ENCODE data around the gene CLCN7. TPM values are rescaled to one million over a fixed set of nuclear protein-coding genes. Genes with fewer than 3 reads are reported as not detected.
A peak's percentile ranks its signal among the peaks of the same experiment; 100 is the strongest.

CLCN7 gene
- total and polyA plus RNA-seq, 8 donors = 31.0 to 91.2 (median 36.2) TPM

- Histone ChIP-seq H3K27ac (no peak overlapping the region), H3K27me3 (no peaks in the 10 kb centered on the region), H3K4me3 (no peak overlapping the region), H3K36me3 (peaks cover 0 to 30% (median 7%) of the 10 kb centered on the region in 3 donors), H3K9me3 (no peaks in the 10 kb centered on the region), H3K4me1 (no peaks in the 10 kb centered on the region)
- no peak for FAIRE-seq
- TF ChIP-seq CTCF (IDR thresholded peaks at IDR 0.05) = no peak
- intact Hi-C loops (cut with DNase I) = no loop called here
- 95% methylated on average over 19 of the region's 19 CpGs for WGBS, 2 donors
- ATAC-seq = no peak
- DNase-seq = peak in 1 of 6 donors; percentile 56
Observed at GRCh38 chr16:1453316-1453715, 21.5 kb downstream of the CLCN7 start.

GRCh38 chr16:1452530-1452929, 22.3 kb downstream of the CLCN7 start:
- H3K27me3 ChIP-seq = no peaks in the 10 kb centered on the region
- 94% methylated on average over 20 of the region's 20 CpGs for WGBS, 2 donors
- no peaks in the 10 kb centered on the region for H3K4me1 ChIP-seq
- intact Hi-C loops (cut with DNase I) = no loop called here
- no peak overlapping the region for H3K27ac ChIP-seq
- peaks cover 0 to 30% (median 7%) of the 10 kb centered on the region in 3 donors for H3K36me3 ChIP-seq
- peak in 1 of 6 donors; percentile 41 for DNase-seq
- no peak for ATAC-seq
- no peak for FAIRE-seq
- no peaks in the 10 kb centered on the region for H3K9me3 ChIP-seq
- H3K4me3 ChIP-seq = no peak overlapping the region
- TF ChIP-seq CTCF (IDR thresholded peaks at IDR 0.05) = no peak

- 93 to 94% methylated on average over 34 of the region's 34 CpGs for WGBS, 2 donors
- no peak for TF ChIP-seq CTCF (IDR thresholded peaks at IDR 0.05)
- H3K4me1 ChIP-seq = no peaks in the 10 kb centered on the region
- H3K36me3 ChIP-seq = peaks cover 0 to 30% (median 7%) of the 10 kb centered on the region in 3 donors
- no peak for ATAC-seq
- no peak overlapping the region for H3K4me3 ChIP-seq
- no peak for FAIRE-seq
- intact Hi-C loops (cut with DNase I) = no loop called here
- H3K27ac ChIP-seq = no peak overlapping the region
- no peak for DNase-seq
- H3K27me3 ChIP-seq = no peaks in the 10 kb centered on the region
- no peaks in the 10 kb centered on the region for H3K9me3 ChIP-seq
Observed at GRCh38 chr16:1451702-1452392, 23.0 kb downstream of the CLCN7 start.

GRCh38 chr16:1450841-1451240, 24.0 kb downstream of the CLCN7 start:
- 96% methylated on average over 21 of the region's 21 CpGs for WGBS, 2 donors
- Histone ChIP-seq H3K27ac (no peak overlapping the region), H3K4me1 (no peaks in the 10 kb centered on the region), H3K4me3 (no peak overlapping the region), H3K9me3 (no peaks in the 10 kb centered on the region), H3K36me3 (peaks cover 0 to 28% (median 7%) of the 10 kb centered on the region in 3 donors), H3K27me3 (no peaks in the 10 kb centered on the region)
- intact Hi-C loops (cut with DNase I) = no loop called here
- TF ChIP-seq CTCF (IDR thresholded peaks at IDR 0.05) = no peak
- ATAC-seq (no peak), DNase-seq (no peak), FAIRE-seq (no peak)

- H3K27me3 ChIP-seq = no peaks in the 10 kb centered on the region
Observed at GRCh38 chr16:1450218-1450617, 24.6 kb downstream of the CLCN7 start.

More at GRCh38 chr16:1450218-1450617, 24.6 kb downstream of the CLCN7 start:
- intact Hi-C loops (cut with DNase I) = no loop called here
- Histone ChIP-seq H3K4me1 (no peaks in the 10 kb centered on the region), H3K27ac (no peak overlapping the region), H3K9me3 (no peaks in the 10 kb centered on the region), H3K36me3 (peaks cover 0 to 22% (median 7%) of the 10 kb centered on the region in 3 donors), H3K4me3 (no peak overlapping the region)
- no peak for FAIRE-seq
- ATAC-seq = no peak
- 92 to 93% methylated on average over 29 of the region's 29 CpGs for WGBS, 2 donors
- DNase-seq = no peak
- TF ChIP-seq CTCF (IDR thresholded peaks at IDR 0.05) = no peak
